Fibroblast of mammary gland (primary cell): ENCODE results near the gene RGS17.

Experiments used
- DNase-seq: peaks from one replicate; pipeline ENCODE4 v3.0.0-alpha.2; 2010; ENCODE audit warnings: low read depth
- H3K4me3 ChIP-seq: 2 replicates; pipeline ENCODE4 v1.5.1; 2011; ENCODE audit warnings: low read depth, mild to moderate bottlenecking, low read length, moderate library complexity; ENCODE audit not compliant: control insufficient read depth
- TF ChIP-seq, protein P1 (sequence below): conservative IDR thresholded peaks from 2 replicates; pipeline ENCODE4 v1.5.1; 2011; ENCODE audit warnings: low read depth, low read length, inconsistent platforms; ENCODE audit not compliant: control insufficient read depth, insufficient read depth

The RGS17 gene

GRCh38 chr6:153018355-153018754 is 112.7 kb downstream of the RGS17 start:
- no peak overlapping the region for H3K4me3 ChIP-seq
- DNase-seq = no peak
- TF ChIP-seq, protein P1, sequence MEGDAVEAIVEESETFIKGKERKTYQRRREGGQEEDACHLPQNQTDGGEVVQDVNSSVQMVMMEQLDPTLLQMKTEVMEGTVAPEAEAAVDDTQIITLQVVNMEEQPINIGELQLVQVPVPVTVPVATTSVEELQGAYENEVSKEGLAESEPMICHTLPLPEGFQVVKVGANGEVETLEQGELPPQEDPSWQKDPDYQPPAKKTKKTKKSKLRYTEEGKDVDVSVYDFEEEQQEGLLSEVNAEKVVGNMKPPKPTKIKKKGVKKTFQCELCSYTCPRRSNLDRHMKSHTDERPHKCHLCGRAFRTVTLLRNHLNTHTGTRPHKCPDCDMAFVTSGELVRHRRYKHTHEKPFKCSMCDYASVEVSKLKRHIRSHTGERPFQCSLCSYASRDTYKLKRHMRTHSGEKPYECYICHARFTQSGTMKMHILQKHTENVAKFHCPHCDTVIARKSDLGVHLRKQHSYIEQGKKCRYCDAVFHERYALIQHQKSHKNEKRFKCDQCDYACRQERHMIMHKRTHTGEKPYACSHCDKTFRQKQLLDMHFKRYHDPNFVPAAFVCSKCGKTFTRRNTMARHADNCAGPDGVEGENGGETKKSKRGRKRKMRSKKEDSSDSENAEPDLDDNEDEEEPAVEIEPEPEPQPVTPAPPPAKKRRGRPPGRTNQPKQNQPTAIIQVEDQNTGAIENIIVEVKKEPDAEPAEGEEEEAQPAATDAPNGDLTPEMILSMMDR = no peak

DNA sequence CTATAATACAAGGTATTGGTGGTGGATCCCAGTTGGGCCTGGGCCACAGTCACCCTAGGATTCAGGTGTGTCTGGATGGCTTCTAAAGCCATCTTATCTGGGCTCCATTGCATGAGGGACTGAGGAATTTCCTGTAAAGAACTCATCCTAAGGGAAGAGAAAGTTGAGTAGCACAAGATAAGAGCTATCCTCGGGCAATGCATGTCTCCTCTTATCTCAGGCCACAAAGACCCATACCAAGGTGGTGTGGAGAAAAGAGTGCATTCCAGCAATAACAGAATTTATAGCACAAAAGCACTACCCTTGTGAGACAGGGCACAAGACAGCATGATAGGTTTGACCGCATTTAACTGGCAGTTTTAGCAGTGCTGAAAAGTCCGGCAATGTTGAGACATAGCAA is 114.2 kb downstream of the RGS17 start:
- no peak for DNase-seq
- no peak overlapping the region for H3K4me3 ChIP-seq
- TF ChIP-seq, protein P1 = no peak

DNA sequence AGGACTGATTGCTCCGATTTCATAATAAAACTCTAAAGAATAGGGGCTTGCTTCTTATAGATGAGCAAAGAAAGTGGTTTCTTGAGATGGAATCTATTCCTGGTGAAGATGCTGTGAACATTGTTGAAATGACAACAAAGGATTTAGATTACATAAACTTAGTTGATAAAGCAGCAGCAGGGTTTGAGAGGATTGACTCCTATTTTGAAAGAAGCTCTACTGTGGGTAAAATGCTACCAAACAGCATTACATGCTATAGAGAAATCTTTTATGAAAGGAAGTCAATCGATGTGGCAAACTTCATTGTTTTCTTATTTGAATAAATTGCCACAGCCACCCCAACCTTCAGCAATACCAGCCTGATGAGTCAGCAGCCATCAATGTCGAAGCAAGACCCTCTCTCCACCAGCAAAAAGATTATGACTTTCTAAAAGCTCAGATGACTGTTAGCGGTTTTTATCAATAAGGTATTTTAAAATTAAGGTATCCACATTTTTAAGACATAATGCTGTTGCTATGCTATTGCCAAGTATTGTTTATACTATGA is 115.9 kb downstream of the RGS17 start:
- TF ChIP-seq, protein P1 = no peak
- DNase-seq = no peak
- H3K4me3 ChIP-seq = no peak overlapping the region

GRCh38 chr6:153013438-153013837 is 117.6 kb downstream of the RGS17 start:
- TF ChIP-seq, protein P1 = no peak
- no peak for DNase-seq
- H3K4me3 ChIP-seq = no peak overlapping the region

DNA sequence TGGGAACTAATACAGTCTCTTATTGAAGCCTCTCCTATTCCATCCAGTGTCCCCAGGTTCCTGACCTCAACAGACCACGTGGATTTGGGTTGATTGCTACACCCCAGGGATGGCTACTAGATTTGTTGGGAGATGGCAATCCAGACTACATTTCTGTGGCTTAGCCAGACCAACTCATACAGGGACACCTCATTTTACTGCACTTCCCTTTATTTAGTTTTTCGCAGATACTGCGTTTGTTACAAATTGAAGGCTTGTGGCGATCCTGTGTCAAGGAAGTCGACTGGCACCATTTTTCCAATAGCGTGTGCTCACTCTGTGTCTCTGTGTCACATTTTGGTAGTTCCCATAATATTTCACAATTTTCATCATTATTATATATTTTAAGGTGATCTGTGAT is 118.2 kb downstream of the RGS17 start:
- no peak for DNase-seq
- H3K4me3 ChIP-seq = no peak overlapping the region
- TF ChIP-seq, protein P1 = no peak

DNA sequence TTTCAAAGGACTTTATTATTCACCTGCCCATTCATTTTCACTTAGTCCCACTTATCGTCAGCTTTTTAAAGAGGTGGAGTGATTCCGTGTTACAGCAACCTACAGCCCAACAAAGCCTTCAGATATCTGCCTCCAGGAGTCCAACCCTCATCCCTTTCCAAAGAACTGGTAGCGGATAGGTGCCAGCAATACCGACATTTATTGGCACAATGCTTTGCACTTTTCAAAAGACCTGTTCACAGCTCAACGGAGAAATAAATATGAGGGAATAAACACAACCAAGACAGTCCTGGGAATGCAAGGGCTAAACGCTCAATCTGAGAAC is 127.8 kb downstream of the RGS17 start:
- TF ChIP-seq, protein P1 = no peak
- H3K4me3 ChIP-seq = peak overlapping the region; percentile 96

More for the DNA sequence above, 127.8 kb downstream of the RGS17 start:
- DNase-seq = no peak
